ENCODE measurements around the gene SNTG2. TPM values are rescaled to one million over a fixed set of nuclear protein-coding genes. Genes with fewer than 3 reads are reported as not detected.

The SNTG2 gene
- total RNA-seq, 2 donors from 2014 or later: 2.4 TPM; not detected in 1

GRCh38 chr2:1137913-1138391 lies 187.3 kb downstream of the SNTG2 start:
- no peak for DNase-seq (ENCODE audit: low spot score)
- H3K9me3 ChIP-seq: no peaks in the 10 kb centered on the region
- no peak overlapping the region for H3K27ac ChIP-seq

GRCh38 chr2:1140389-1141003 lies 189.8 kb downstream of the SNTG2 start:
- TF ChIP-seq CTCF (IDR thresholded peaks at IDR 0.05): peak; percentile 72 to 86
- DNase-seq (ENCODE audit: low spot score): no peak
- Histone ChIP-seq H3K4me1 (no peaks in the 10 kb centered on the region), H3K36me3 (no peaks in the 10 kb centered on the region), H3K27ac (peak overlapping the region; percentile 42 to 47), H3K4me3 (no peak overlapping the region), H3K27me3 (no peaks in the 10 kb centered on the region), H3K9me3 (no peaks in the 10 kb centered on the region)

More at GRCh38 chr2:1137913-1138391, 187.3 kb downstream of the SNTG2 start:
- no peak for TF ChIP-seq CTCF (IDR thresholded peaks at IDR 0.05)
- H3K4me3 ChIP-seq: no peak overlapping the region
- H3K27me3 ChIP-seq: no peaks in the 10 kb centered on the region
- H3K4me1 ChIP-seq: no peaks in the 10 kb centered on the region
- no peaks in the 10 kb centered on the region for H3K36me3 ChIP-seq

GRCh38 chr2:1141079-1141478 lies 190.4 kb downstream of the SNTG2 start:
- Histone ChIP-seq H3K4me1 (no peaks in the 10 kb centered on the region), H3K27me3 (no peaks in the 10 kb centered on the region), H3K4me3 (no peak overlapping the region), H3K27ac (peak overlapping the region; percentile 42 to 62), H3K9me3 (no peaks in the 10 kb centered on the region), H3K36me3 (no peaks in the 10 kb centered on the region)
- no peak for TF ChIP-seq CTCF (IDR thresholded peaks at IDR 0.05)
- no peak for DNase-seq (ENCODE audit: low spot score)

- TF ChIP-seq CTCF (IDR thresholded peaks at IDR 0.05): no peak
- no peaks in the 10 kb centered on the region for H3K4me1 ChIP-seq
- H3K27me3 ChIP-seq: no peaks in the 10 kb centered on the region
- no peaks in the 10 kb centered on the region for H3K9me3 ChIP-seq
- no peak for DNase-seq (ENCODE audit: low spot score)
- H3K4me3 ChIP-seq: no peak overlapping the region
- no peaks in the 10 kb centered on the region for H3K36me3 ChIP-seq
- no peak overlapping the region for H3K27ac ChIP-seq
Observed at GRCh38 chr2:1143129-1143528, 192.5 kb downstream of the SNTG2 start.

GRCh38 chr2:1147873-1148612 lies 197.4 kb downstream of the SNTG2 start:
- DNase-seq (ENCODE audit: low spot score): no peak
- TF ChIP-seq CTCF (IDR thresholded peaks at IDR 0.05): no peak
- no peak overlapping the region for H3K27ac ChIP-seq
- H3K9me3 ChIP-seq: no peaks in the 10 kb centered on the region
- no peaks in the 10 kb centered on the region for H3K36me3 ChIP-seq
- H3K4me1 ChIP-seq: no peaks in the 10 kb centered on the region
- no peaks in the 10 kb centered on the region for H3K27me3 ChIP-seq
- H3K4me3 ChIP-seq: no peak overlapping the region
